ENCODE measurements around the gene OGN.
"Not testable (repeated sequence)": the region's sequence is repeated elsewhere in the genome, so short reads cannot be mapped to it uniquely, and the experiment has no call there.

- not testable (repeated sequence) for TF ChIP-seq CTCF (IDR thresholded peaks at IDR 0.05; ENCODE audit: low read depth, low read length); EZH2phosphoT487 (IDR thresholded peaks at IDR 0.05; ENCODE audit: low read depth)
These were observed 6.8 kb upstream of the OGN start for GRCh38 chr9:92411157-92411556.
